GM12873 (cell line): ENCODE measurements around the gene QSOX2.

ENCODE experiments used
- TF ChIP-seq, protein P1 (sequence below): IDR thresholded peaks from 2 replicates; pipeline ENCODE4 v1.5.1; 2012; ENCODE audit warnings: low read depth, mild to moderate bottlenecking, moderate library complexity, low read length, control low read depth; ENCODE audit not compliant: insufficient read depth; ENCODE audit errors: missing control alignments

The QSOX2 gene

GRCh38 chr9:136213733-136214132, 31.9 kb downstream of the QSOX2 start:
- TF ChIP-seq, protein P1, sequence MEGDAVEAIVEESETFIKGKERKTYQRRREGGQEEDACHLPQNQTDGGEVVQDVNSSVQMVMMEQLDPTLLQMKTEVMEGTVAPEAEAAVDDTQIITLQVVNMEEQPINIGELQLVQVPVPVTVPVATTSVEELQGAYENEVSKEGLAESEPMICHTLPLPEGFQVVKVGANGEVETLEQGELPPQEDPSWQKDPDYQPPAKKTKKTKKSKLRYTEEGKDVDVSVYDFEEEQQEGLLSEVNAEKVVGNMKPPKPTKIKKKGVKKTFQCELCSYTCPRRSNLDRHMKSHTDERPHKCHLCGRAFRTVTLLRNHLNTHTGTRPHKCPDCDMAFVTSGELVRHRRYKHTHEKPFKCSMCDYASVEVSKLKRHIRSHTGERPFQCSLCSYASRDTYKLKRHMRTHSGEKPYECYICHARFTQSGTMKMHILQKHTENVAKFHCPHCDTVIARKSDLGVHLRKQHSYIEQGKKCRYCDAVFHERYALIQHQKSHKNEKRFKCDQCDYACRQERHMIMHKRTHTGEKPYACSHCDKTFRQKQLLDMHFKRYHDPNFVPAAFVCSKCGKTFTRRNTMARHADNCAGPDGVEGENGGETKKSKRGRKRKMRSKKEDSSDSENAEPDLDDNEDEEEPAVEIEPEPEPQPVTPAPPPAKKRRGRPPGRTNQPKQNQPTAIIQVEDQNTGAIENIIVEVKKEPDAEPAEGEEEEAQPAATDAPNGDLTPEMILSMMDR = no peak

DNA sequence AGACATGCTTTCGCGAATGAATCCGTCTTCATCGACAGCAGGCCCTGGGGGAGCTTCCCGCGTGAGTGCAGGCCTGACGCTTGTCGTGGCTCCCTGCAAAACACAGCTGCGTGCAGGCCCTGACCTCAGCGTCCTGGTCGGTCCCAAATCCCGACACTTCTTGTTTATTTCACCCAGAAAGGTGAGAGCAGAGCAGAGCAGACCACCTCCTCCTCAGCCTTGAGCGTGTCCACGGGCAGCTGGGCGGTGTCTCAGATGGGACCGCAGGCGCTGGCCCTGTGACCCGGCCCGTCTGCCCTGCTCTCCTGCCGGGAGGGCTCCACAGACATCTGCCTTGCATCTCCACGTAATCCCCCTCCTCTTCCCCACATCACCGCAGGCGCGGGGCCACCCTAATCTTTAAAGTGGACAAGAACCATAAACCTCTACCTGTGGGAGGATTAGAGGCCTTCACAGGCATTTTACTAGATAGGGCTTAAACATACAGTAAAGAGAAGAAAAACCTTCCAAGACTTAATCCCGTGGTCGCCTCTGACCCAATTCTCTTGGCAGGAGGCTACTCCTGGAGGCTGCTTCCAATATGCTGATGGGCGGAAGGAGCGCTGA, 33.2 kb downstream of the QSOX2 start:
- TF ChIP-seq, protein P1 = no peak

DNA sequence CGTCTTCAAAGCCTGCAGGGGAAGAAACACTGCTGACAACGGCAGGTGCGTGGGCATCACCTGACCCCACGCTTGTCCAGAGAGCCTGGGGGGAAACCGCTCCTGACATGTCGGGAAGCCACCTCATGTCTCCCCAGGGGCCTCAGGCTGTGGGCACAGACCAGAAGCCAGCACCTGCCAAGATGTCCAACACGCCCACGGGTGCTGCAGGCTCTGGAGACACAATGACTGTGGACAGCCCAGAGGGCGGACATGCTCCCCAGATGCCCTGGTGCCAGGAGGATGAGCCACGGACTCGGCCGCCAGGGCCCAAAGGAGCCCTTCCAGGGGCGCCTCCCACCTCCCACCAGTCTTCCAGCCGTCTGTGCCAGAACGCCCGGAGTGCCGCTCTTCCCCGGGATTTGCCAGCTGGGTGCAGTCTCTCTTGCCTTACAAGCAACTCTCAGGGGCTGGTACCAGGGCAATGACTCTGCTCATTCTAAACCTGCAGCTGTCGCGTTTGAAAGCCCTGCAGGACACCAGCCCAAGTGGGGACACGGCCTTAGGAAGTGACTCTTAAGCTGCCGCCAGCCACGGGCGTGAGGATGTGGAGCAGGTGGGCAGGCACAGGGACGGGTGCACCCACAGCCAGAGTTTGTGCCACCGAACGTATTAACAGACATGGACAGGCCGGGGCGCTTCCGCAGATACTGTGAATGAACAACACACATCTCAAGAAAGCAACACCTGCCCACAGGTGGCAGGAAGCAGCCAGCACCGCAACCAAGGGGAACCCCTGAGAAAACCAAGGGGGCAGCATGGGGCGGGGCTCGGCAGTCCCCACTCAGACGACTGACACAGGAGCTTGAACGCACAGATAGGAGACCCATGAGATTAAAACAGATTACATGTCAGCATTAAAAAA, 33.9 kb downstream of the QSOX2 start:
- TF ChIP-seq, protein P1 = no peak

DNA sequence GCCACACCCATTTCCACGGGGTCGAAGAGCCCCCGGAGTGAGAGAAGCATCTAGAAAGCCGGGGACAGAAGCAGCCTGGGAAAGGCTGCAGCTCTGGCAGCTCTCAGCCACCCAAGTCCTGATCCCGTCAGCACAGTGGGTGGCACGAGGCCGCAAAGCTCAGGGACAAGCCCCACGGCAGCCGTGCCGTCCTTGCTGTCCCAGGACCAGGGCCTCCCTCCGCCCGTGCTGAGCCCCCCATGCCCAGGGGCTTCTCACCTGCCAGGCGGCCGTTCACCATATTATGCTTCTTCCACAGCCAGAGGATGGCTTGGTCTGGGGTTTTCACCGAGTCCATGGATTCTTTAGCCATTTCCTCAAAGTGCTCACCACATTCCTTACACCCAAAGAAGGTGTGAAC, 34.6 kb downstream of the QSOX2 start:
- TF ChIP-seq, protein P1 = no peak

- TF ChIP-seq, protein P1 = no peak
Measured at GRCh38 chr9:136210276-136210675, 35.3 kb downstream of the QSOX2 start.

DNA sequence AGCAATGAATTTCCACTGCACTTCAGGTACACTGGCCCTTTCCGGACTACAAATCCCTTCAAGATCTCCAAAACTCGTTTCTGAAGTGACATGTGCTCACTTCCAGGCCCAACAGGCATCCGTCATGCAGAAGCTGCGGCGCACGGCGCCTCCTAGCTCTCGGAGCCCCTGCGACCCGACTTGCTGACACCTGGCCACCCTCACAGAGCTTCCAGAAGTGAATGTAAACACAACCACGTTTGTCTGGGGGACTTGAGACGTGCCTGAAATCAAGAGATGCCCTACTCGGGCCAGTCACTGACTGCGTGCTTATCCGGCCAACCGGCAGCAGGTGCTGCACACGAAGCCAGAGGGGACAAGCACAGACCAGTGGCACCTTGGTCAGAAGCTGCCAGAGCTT, 35.8 kb downstream of the QSOX2 start:
- TF ChIP-seq, protein P1 = no peak

- TF ChIP-seq, protein P1 = no peak
Measured at GRCh38 chr9:136209232-136209631, 36.4 kb downstream of the QSOX2 start.
